HG03457 (cell line): Measurements from ENCODE around the gene DHRSX.
"Not testable (repeated sequence)": the region's sequence is repeated elsewhere in the genome, so short reads cannot be mapped to it uniquely, and the experiment has no call there.

Source experiments
- ATAC-seq: cut with Tn5 transposase; IDR thresholded peaks from one replicate; pipeline ENCODE4 v1.9.1; 2021; ENCODE audit warnings: moderate number of reproducible peaks; ENCODE audit not compliant: unreplicated experiment

Gene DHRSX

DNA sequence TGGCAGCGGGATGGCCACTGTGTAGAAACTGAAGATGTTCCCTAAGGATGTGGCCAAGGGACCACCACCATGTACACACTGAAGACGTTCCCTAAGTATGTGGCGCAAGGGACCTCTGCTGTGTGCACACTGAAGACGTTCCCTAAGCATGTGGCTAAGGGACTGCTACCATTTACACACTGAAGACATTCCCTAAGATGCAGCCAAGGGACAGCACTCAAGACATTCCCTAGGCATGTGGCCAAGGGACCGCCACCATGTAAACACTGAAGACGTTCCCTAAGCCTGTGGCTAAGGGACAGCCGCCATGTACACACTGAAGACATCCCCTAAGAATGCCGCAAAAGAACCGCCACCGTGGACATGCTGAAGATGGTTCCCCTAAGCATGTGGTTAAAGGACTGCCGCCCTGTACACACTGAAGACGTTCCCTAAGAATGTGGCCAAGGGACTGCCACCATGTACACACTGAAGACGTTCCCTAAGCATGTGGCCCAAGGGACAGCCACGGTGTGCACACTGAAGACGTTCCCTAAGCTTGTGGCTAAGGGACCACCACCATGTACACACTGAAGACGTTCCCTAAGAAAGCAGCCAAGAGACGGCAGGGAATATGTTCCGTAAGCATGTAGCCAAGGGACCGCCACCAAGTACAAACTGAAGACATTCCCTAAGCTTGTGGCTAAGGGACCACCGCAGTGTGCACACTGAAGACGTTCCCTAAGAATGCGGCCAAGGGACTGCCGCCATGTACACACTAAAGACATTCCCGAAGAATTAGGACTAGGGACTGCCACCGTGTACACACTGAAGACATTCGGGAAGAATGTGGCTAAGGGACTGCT, 43.3 kb downstream of the DHRSX start:
- ATAC-seq: no peak

DNA sequence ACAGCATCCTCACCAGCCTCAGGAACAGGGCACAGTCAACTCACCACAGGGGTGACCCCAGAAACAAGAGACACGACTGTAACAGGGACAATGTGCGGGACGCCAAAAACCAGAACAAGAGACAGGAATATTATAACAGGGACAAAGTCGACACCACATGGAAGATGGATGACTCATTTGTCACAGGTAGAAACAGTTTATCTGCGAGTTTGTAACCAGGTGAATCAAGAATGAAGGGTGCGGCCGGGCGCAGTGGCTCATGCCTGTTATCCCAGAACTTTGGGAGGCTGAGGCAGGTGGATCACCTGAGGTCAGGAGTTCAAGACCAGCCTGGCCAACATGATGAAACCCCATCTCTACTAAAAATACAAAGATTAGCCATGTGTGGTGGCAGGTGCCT, 44.7 kb downstream of the DHRSX start:
- ATAC-seq: not testable (repeated sequence)

DNA sequence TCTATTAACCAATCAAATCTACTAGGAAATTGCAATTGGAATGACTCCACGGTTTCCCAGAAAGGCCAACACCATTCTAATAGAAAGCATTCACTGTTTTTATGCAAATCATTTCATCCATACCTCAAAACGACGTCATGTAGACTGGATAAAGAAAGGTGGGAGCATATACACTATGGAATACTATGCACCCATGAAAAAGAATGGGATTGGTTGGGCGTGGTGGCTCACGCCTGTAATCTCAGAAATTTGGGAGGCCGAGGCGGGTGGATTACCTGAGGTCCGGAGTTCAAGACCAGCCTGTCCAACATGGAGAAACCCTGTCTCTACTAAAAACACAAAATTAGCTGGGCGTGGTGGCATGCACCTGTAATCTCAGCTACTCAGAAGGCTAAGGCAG, 46.2 kb downstream of the DHRSX start:
- ATAC-seq: not testable (repeated sequence)

DNA sequence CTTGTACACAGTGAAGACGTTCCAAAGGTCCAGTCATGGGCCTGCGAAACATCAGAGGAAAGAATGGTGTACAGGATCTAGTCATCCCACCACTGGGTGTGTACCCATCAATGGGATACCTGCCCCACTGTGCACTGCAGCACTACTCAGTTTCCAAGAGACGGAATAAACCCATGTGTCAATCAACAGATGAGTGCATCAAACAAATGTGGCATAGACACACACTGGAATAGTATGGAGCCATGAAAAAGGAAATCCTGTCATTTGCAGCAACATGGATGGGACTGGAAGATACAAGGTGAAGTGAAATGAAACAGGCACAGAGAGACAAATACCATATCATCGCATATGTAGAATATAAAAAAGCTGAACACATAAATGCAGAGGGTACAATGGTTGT, 48.0 kb downstream of the DHRSX start:
- ATAC-seq: no peak

DNA sequence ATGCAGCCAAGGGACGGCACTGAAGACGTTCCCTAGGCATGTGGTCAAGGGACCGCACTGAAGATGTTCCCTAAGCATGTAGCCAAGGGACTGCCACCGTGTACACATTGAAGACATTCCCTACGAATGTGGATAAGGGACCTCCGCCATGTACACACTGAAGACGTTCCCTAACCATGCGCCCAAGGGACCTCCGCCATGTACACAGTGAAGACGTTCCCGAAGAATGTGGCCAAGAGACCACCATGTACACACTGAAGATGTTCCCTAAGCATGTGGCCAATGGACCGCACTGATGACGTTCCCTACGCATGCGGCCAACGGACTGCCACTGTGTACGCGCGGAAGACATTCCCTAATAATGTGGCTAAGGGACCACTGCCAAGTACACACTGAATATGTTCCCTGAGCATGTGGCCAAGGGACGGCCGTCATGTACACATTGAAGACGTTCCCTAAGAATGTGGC, 48.4 kb downstream of the DHRSX start:
- ATAC-seq: no peak

DNA sequence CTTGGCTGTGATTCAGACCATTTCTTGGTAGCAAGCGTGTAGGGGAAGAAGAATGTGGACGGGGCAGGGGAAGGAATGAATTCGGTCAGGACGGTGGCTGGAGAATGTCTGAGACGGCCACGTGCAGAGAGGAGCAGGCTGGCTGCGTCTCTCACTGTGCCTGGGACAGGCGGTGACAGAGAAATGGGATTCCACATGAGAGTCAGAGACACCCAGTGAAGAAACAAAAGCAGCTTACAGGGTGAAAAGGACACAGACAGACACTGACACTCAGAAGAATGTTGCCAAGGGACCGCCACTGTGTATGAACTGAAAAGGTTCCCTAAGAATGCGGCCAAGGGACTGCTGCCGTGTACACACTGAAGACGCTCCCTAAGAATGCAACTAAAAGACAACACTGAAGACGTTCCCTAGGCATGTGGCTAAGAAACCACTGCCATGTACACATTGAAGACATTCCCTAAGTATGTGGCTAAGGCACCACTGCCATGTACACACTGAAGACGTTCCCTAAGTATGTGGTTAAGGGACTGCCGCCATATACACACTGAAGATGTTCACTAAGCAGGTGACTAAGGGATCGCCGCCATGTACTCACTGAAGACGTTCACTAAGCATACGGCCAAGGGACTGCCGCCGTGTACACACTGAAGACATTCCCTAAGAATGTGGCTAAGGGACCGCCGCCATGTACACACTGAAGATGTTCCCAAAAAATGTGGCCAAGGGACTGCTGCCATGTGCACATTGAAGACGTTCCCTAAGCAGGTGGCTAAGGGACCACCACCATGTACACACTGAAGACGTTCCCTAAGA, 49.1 kb downstream of the DHRSX start:
- no peak for ATAC-seq

DNA sequence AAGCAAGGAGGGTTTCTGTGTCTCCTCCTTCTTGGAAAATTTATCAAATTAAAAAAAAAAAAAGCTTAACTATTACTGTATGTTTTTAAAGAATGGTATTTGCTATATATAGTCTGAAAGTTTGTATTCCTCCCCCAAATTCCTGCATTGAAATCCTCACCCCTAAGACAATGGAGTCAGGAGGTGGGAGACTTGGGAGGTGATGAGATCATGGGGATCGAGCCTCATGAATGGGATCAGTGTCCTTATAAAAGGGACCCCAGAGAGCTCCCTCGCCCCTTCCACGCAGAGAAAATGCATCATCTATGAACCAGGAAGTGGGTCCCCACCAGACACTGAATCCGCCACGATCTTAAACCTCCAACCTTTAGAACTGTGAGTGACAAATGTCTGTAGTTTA, 50.1 kb downstream of the DHRSX start:
- ATAC-seq: no peak

DNA sequence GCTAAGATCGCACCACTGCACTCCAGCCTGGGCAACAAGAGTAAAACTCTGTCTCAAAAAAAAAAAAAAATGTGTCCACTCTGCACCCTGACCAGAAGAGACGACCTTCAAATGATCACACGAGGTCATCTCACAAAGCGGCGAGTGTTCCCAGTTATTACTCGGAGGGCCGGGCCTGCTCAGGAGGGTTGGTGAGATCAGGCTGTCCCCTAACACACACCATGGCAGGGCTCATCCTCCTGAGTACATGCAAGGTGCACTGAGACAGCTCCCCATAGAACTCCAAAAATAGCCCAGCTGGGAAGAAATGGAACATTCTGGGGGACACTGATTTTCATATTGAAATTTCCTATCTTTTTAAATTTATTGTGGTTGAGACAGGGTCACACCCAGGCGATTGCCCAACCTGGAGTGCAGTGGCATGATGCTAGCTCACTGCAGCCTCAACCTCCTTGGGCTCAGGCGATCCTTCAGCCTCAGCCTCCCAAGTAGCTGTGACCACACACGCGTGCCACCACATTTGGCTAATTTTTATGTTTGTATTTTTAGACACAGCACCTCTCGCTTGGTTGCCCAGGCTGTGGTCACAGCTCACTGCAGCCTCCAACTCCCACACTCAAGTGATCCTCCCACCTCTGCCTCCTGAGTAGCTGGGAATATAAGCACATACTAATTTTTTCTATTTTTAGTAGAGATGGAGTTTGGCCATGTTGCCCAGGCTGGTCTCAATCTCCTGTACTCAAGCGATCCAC, 51.5 kb downstream of the DHRSX start:
- ATAC-seq: no peak

DNA sequence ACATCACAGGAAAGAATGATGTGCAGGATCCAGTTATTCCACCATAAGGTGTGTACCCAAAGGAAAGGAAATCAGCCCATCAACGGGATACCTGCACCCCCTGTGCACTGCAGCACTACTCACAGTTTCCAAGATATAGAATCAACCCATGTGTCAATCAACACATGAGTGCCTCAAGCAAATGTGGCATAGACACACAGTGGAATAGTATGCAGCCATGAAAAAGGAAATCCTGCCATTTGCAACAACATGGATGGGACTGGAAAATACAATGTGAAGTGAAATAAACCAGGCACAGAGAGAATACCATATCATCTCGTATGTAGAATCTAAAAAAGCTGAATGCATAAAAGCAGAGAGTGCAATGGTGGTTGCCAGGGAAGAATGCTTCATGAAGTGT, 53.3 kb downstream of the DHRSX start:
- no peak for ATAC-seq

DNA sequence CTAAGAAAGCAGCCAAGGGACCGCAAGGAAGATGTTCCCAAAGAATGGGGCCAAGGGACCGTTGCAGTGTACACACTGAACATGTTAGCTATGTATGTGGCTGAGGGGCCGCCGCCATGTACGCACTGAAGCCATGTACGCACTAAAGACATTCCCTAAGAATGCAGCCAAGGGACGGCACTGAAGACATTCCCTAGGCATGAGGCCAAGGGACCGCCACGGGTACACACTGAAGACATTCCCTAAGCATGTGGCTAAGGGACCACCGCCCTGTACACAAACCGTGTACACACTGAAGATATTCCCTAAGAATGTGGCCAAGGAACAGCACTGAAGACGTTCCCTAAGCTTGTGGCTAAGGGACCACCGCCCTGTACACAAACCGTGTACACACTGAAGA, 54.0 kb downstream of the DHRSX start:
- no peak for ATAC-seq

DNA sequence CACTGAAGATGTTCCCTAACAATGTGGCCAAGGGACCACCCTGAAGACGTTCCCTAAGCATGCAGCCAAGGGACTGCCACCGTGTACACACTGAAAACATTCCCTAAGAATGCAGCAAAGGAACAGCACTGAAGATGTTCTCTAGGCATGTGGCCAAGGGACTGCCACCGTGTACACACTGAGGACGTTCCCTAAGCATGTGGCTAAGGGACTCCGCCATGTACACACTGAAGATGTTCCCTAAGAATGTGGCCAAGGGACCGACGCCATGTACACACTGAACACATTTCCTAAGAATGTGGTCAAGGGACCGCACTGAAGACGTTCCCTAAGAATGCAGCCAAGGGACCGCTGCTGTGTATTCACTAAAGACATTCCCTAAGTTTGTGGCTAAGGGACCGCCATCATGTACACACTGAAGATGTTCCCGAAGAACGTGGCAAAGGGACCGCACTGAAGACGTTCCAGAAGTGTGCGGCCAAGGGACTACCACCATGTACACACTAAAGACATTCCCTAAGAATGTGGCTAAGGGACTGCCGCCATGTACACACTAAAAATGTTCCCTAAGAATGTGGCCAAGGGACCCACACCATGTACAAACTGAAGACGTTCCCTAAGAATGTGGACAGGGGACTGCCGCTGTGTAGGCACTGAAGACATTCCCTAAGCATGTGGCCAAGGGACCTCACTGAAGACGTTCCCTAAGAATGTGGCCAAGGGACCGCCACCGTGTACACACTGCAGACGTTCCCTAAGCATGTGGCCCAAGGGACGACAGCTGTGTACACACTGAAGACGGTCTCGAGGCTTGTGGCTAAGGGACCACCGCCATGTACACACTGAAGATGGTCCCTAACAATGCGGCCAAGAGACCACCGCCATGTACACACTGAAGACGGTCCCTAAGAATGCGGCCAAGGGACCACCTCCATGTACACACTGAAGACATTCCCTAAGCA, 54.8 kb downstream of the DHRSX start:
- ATAC-seq: no peak

DNA sequence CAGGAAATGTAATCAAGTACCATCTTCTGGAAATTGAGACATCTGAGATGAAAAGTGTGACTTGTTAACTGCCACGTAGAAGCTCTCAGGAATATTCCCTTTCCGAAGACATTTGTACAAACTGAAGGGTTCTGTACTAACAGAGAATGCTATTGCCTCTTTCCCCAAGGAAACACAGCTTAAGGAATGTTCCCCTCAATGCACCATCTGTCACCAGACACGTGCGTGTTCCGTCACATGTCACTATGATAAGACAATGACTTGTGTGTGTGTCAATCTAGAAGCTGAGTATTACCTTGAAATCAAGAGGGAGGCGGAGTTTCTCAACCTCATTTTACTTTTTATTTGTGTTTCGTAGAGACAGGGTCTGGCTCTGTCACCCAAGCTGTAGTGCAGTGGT, 58.1 kb downstream of the DHRSX start:
- no peak for ATAC-seq

DNA sequence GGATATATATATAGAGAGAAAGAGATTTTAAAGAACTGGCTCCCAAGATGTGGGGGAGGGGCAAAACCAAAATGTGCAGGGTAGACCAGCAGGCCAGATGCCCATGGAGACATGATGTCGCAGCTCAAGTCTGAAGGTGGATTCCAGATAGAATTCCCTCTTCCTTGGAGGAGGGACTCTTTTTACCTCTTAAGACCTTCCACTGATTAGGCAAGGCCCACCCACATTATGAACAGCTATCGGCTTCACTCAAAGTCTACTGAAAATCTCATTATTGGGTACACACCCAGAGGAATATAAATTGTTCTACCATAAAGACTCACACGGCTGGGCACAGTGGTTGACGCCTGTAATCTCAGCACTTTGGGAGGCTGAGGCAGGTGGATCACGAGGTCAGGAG, 59.3 kb downstream of the DHRSX start:
- ATAC-seq: no peak

DNA sequence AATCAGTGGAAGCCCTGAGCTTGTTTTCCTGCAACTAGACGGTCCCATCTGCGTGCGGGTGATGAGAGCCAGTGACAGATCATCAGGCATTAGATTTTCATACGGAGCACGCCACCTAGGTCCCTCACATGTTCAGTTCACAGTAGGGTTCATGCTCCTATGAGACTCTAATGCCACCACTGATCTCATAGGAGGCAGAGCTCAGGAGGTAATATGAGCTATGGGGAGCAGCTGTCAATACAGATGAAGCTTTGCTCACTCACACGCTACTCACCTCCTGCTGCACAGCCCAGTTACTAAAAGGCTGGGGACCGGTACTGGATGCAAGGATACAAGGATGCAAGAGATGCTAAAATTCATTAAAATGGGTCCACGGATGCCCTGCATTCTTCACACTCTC, 61.2 kb downstream of the DHRSX start:
- ATAC-seq: no peak

DNA sequence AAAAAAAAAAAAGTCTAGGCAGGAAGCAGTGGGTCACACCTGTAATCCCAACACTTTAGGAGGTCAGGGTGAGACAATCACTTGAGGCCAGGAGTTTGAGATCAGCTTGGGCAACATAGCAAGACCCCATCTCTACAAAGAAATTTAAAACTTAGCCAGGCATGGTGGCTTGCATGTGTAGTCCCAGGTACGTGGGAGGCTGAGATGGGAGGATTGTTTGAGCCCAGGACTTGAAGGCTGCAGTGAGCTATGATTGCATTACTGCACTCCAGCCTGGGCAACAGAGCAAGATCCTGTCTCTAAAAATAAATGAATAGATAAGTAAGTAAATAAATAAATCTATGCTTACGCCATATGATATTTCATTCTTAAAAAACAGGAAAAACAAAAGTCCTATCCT, 65.3 kb downstream of the DHRSX start:
- ATAC-seq: no peak

DNA sequence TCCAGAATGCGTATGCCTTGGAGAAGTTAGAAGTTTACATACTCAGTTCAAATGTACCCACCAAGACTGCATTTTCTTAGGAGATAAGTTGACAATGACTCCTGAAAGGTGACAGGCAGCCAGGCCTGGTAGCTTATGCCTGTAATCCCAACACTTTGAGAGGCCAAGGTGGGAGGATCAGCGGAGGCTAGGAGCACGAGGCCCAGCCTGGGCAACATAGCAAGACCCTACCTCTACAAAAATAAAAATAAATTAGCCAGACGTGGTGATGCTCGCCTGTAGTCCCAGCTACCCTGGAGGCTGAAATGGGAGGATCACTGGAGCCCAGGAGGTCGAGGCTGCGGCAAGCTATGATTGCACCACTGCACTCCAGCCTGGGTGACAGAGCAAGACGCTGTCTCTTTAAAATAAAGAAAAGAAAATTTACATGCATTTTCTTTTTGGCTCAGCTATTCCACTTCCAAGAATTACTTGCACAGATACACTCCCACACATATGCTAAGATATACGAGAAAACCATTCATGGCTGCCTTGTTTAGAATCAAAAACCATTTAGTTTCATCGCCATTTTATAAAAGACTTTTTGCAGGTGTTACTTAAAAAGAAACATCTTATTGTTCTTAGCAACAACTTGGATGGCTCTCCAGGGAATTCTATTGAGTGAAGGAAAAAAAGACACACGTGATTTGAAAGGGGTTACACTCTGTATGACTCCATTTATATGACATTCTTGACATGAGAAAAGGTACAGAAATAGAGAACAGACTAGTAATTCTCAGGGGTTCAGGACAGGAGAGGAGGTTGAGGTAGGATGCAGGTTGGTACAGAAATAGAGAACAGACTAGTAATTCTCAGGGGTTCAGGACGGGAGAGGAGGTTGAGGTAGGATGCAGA, 66.3 kb downstream of the DHRSX start:
- ATAC-seq: no peak

DNA sequence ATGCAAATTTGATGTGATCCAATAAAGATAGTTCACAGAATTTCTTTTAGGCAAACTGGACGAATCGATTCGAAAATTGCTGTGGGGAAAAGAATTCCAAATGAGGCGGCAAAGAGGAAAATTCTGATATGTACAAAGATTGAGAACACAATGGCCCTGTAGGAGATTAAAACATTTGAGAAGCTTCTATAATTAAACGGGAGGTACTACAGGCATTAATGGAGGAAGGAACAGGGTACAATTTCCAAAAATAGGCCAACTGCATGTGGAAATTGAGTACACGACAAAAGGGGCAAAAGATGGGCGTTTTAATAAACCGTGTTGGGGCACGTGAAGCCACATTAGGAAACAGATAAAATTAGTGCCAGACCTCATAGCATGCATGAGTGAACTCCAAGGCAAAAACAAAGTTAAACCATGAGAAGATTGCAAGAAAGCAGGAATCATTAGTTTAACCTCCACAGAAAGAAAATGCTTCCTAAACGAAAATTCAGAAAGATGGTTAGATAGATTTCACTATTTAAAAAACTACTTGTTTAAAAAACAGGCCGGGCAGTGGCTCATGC, 68.4 kb downstream of the DHRSX start:
- no peak for ATAC-seq

DNA sequence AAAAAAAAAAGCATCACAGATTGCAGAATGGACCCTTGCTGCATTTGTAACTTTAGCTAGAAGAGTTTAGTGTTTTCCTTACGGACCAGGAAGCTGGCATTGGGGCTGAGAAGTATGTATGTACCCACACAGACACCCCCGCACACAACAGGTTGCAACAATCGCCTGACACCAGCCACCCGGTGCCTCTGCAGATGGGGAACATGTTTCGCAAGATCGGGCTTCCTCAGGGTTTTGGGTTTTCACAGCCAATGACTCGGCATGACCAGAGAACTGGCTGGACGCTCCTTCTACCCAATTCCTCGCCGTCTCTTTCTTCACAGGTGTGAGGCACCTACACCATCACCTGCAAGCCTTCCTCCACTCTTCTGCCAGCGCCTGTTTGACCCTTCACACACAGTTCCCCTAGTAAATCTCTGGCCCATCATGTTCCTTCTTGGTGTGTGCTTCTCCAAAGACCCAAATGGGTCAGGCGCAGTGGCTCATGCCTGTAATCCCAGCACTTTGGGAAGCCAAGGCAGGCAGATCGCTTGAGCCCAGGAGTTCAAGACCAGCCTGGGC, 70.4 kb downstream of the DHRSX start:
- no peak for ATAC-seq

DNA sequence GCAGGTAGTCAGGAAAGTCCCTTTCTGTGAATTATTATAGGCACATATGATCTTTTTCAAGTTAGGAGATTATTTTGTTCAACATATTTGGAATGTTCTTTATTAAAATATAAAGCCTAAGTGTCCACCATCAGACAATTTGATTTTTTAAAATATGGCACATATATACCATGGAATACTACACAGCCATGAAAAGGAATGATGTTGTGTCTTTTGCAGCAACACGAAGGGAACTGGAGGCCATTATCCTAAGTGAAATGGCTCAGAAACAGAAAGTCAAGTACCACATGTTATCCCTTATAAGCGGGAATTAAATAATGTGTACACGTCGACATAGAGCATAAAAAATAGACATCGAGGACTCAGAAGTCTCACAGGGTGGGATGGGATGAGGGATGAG, 73.0 kb downstream of the DHRSX start:
- ATAC-seq: no peak
